T-helper 2 cell treated with Interferon-gamma antibody and Interleukin-4, amounts not matched to agents 100 ng/mL and 5 ng/mL, for 36 hours (primary cell): ENCODE measurements around the gene CHCHD6. TPM values are rescaled to one million over a fixed set of nuclear protein-coding genes. Genes with fewer than 3 reads are reported as not detected.

Experiments used
- intact Hi-C: fragments of 100-400 bp; cut with micrococcal nuclease; formaldehyde crosslinking; loops from one replicate; pipeline ENCODE4 v1.15.1; 2023
- total RNA-seq: library from RNA; stranded (reverse); gene quantifications from 2 replicates; pipeline ENCODE4 v1.2.3, GENCODE V29; 2022

Gene CHCHD6
- 5.4 and 7.0 TPM in 2 replicates for total RNA-seq

- intact Hi-C loops, result loop anchor here (1.0 to 5.0 kb wide), 3 partner anchors 208 to 278 kb away; no protein-coding TSS in a partner anchor
Observed at GRCh38 chr3:126703512-126704493, at the start of gene CHCHD6. TSS of gene CHCHD6 (plus strand) at chr3:126704240. CDS start at chr3:126704313, 73 bp downstream.

GRCh38 chr3:126654571-126655383, 49.3 kb upstream of the CHCHD6 start, which contains the start of gene TXNRD3:
TSS of gene TXNRD3 (minus strand) at chr3:126655124.
- intact Hi-C loops, result no loop called here

GRCh38 chr3:126655887-126656286, 48.2 kb upstream of the CHCHD6 start:
- intact Hi-C loops, result no loop called here

- intact Hi-C loops, result no loop called here
Observed at GRCh38 chr3:126656371-126657134, 47.5 kb upstream of the CHCHD6 start.

GRCh38 chr3:126657901-126658300, 46.1 kb upstream of the CHCHD6 start:
- intact Hi-C loops, result no loop called here

GRCh38 chr3:126658584-126658983, 45.5 kb upstream of the CHCHD6 start:
- intact Hi-C loops, result no loop called here

- intact Hi-C loops, result no loop called here
Observed at GRCh38 chr3:126659915-126660886, 43.8 kb upstream of the CHCHD6 start.

- intact Hi-C loops, result no loop called here
Observed at GRCh38 chr3:126661532-126662364, 42.3 kb upstream of the CHCHD6 start.

- intact Hi-C loops, result no loop called here
Observed at GRCh38 chr3:126663257-126663656, 40.8 kb upstream of the CHCHD6 start.

GRCh38 chr3:126663750-126664149, 40.3 kb upstream of the CHCHD6 start:
- intact Hi-C loops, result no loop called here

GRCh38 chr3:126664591-126665214, 39.3 kb upstream of the CHCHD6 start:
- intact Hi-C loops, result no loop called here

GRCh38 chr3:126665221-126665936, 38.7 kb upstream of the CHCHD6 start:
- intact Hi-C loops, result no loop called here

- intact Hi-C loops, result no loop called here
Observed at GRCh38 chr3:126665959-126666657, 37.9 kb upstream of the CHCHD6 start.

- intact Hi-C loops, result no loop called here
Observed at GRCh38 chr3:126666658-126667528, 37.1 kb upstream of the CHCHD6 start.

GRCh38 chr3:126667631-126668449, 36.2 kb upstream of the CHCHD6 start:
- intact Hi-C loops, result no loop called here
